ENCODE data around the gene TPSAB1.
"Not testable (repeated sequence)": the region's sequence is repeated elsewhere in the genome, so short reads cannot be mapped to it uniquely, and the experiment has no call there.

GRCh38 chr16:1243363-1243762 lies 2.9 kb downstream of the TPSAB1 start:
- not testable (repeated sequence) for TF ChIP-seq EZH2 (IDR thresholded peaks at IDR 0.05; ENCODE audit: insufficient read depth, poor library complexity, severe bottlenecking); EZH2phosphoT487 (IDR thresholded peaks at IDR 0.05; ENCODE audit: insufficient read depth, low read depth)
